Uterus (tissue), 4 donors: ENCODE measurements around the gene GCK. TPM values are rescaled to one million over a fixed set of nuclear protein-coding genes. Genes with fewer than 3 reads are reported as not detected.

Source experiments
- DNase-seq, 2 donors: peaks; one replicate each; pipeline ENCODE4 v3.0.0-alpha.2; 2019 to 2020
- H3K27ac ChIP-seq, 2 donors: fragments of 200-600 bp; sonication (generic); 1 replicate in 1 of 2; 2 replicates in 1 of 2; pipeline ENCODE4 v1.5.1; 2016 to 2018
- H3K27me3 ChIP-seq, 2 donors: fragments of 200-600 bp; sonication (generic); one replicate each; pipeline ENCODE4 v1.5.1; 2018 to 2019; ENCODE audit warnings: control low read depth in 1 of 2
- H3K36me3 ChIP-seq, 2 donors: fragments of 200-600 bp; sonication (generic); one replicate each; pipeline ENCODE4 v1.5.1; 2019; ENCODE audit warnings: control low read depth in 1 of 2
- H3K4me1 ChIP-seq, 2 donors: fragments of 200-600 bp; sonication (generic); one replicate each; pipeline ENCODE4 v1.5.1; 2018 to 2019; ENCODE audit warnings: control low read depth in 1 of 2
- H3K4me3 ChIP-seq, 2 donors: fragments of 200-600 bp; sonication (generic); 1 replicate in 1 of 2; 2 replicates in 1 of 2; pipeline ENCODE4 v1.5.1; 2018 to 2019; ENCODE audit warnings: mild to moderate bottlenecking in 1 of 2
- H3K9me3 ChIP-seq, 2 donors: fragments of 200-600 bp; sonication (generic); one replicate each; pipeline ENCODE4 v1.5.1; 2019; ENCODE audit warnings: control low read depth in 1 of 2
- POLR2A ChIP-seq, 2 donors: fragments of 450-650 bp; IDR thresholded peaks; one replicate each; pipeline ENCODE4 v1.6.1; 2016; ENCODE audit warnings: antibody characterized with exemption in 2 of 2, mild to moderate bottlenecking in 1 of 2, moderate library complexity in 1 of 2
- intact Hi-C: fragments of 100-400 bp; cut with DNase I; formaldehyde crosslinking; loops from one replicate; pipeline ENCODE4 v1.15.1; 2023; ENCODE audit warnings: low total_unique reads
- total RNA-seq, 4 donors: library from RNA; depleted of rRNA in 3 of 4; stranded (reverse); fragments of >200 nt in 3 of 4; gene quantifications; one replicate each; pipeline versions ENCODE4 v1.1.0 to v1.2.4, GENCODE V29; 2014 to 2023
- TF ChIP-seq, protein P1 (sequence below), 4 experiments: fragments of 200-600 bp in 2 of 4; fragments of 450-650 bp in 2 of 4; sonication (generic) in 2 of 4; IDR thresholded peaks; one replicate each; pipeline ENCODE4 v1.5.1; 2016 to 2019; ENCODE audit warnings: antibody characterized with exemption in 4 of 4, mild to moderate bottlenecking in 2 of 4, moderate library complexity in 1 of 4
- donor health status: DM: yes; HTN: yes; CAD: no.

Gene GCK
- total RNA-seq, 4 donors from 2014 or later = 0.29 to 2.6 (median 1.8) TPM; not detected in 1

GRCh38 chr7:44216521-44217222 is 27.4 kb upstream of the GCK start:
- Histone ChIP-seq H3K27me3 (no peaks in the 10 kb centered on the region), H3K9me3 (no peaks in the 10 kb centered on the region), H3K36me3 (no peaks in the 10 kb centered on the region), H3K4me1 (no peaks in the 10 kb centered on the region), H3K4me3 (no peak overlapping the region), H3K27ac (no peak overlapping the region)
- TF ChIP-seq POLR2A (IDR thresholded peaks at IDR 0.05) = no peak
- TF ChIP-seq, protein P1, sequence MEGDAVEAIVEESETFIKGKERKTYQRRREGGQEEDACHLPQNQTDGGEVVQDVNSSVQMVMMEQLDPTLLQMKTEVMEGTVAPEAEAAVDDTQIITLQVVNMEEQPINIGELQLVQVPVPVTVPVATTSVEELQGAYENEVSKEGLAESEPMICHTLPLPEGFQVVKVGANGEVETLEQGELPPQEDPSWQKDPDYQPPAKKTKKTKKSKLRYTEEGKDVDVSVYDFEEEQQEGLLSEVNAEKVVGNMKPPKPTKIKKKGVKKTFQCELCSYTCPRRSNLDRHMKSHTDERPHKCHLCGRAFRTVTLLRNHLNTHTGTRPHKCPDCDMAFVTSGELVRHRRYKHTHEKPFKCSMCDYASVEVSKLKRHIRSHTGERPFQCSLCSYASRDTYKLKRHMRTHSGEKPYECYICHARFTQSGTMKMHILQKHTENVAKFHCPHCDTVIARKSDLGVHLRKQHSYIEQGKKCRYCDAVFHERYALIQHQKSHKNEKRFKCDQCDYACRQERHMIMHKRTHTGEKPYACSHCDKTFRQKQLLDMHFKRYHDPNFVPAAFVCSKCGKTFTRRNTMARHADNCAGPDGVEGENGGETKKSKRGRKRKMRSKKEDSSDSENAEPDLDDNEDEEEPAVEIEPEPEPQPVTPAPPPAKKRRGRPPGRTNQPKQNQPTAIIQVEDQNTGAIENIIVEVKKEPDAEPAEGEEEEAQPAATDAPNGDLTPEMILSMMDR (IDR thresholded peaks at IDR 0.05) = no peak
- intact Hi-C loops = no loop called here
- DNase-seq = no peak

DNA sequence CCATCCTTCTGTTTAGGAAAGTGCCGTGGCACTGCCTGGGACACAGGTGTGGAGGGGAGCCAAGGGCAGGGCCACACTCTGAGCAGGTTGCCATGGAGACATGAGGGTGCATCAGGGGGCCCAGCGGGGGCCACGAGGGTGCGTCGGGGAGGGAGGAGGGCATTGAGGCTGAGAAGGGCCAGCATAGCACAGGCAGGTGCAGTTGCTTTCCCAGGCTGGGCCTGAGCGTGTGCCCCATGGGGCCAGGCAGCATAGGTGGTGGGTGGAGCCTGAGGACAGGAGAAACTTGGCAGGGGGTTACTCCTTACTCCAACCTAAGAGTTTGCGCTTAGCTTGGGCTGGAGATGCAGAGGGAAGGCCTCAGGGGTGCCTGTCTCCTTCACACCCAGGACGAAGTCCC is 26.8 kb upstream of the GCK start:
- Histone ChIP-seq H3K36me3 (no peaks in the 10 kb centered on the region), H3K4me3 (no peak overlapping the region), H3K27ac (no peak overlapping the region), H3K4me1 (no peaks in the 10 kb centered on the region), H3K27me3 (no peaks in the 10 kb centered on the region), H3K9me3 (no peaks in the 10 kb centered on the region)
- TF ChIP-seq POLR2A (IDR thresholded peaks at IDR 0.05) = no peak
- TF ChIP-seq, protein P1 (IDR thresholded peaks at IDR 0.05) = no peak
- no peak for DNase-seq
- intact Hi-C loops = no loop called here

DNA sequence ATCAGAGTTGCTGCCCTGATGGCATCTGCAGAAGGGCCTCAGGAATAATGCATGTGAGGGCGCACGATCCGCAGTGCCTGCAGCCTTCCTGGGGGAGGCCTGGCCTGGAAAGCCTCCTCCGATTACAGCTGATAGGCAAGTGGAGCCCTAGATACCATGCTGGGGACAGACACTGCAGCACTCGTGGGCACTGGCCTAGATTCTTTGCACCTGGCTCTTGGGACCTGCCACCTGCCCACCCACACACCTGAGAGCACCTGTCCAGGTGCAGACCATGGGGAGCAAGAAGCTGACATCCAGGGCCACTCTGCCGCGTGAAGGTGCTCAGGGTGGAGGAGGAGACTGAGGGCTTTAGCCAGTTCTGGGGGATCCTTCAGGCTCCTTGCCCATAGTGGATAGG is 26.3 kb upstream of the GCK start:
- TF ChIP-seq, protein P1 (IDR thresholded peaks at IDR 0.05) = no peak

DNA sequence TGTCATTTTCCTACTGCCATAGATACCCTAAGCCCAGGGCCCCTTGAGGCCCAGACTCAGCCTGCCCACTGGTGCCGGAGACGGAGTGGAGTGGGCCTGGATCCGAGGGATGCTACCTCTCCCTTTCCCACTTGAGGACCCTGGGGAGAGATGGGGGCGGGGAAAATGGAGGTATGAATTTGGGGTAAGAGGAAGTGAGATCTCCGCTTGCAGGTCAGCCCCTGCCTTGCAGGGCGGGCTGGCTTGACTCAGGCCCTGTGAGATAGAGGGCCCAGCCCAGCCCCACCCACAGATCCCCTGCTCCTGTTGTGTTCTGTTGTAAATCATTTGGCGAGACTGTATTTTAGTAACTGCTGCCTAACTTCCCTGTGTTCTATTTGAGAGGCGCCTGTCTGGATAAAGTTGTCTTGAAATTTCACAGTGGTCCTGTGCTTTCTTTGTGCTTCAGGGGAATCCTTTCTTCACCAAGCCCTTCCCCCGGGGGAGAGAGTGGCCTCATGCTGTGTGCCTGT is 24.7 kb upstream of the GCK start:
- H3K27ac ChIP-seq = no peak overlapping the region
- intact Hi-C loops = no loop called here
- H3K4me1 ChIP-seq = no peaks in the 10 kb centered on the region
- DNase-seq = no peak
- no peak overlapping the region for H3K4me3 ChIP-seq
- H3K36me3 ChIP-seq = no peaks in the 10 kb centered on the region
- H3K9me3 ChIP-seq = no peaks in the 10 kb centered on the region
- H3K27me3 ChIP-seq = no peaks in the 10 kb centered on the region
- TF ChIP-seq POLR2A (IDR thresholded peaks at IDR 0.05) = no peak
- TF ChIP-seq, protein P1 (IDR thresholded peaks at IDR 0.05) = no peak

More for the DNA sequence above, 26.3 kb upstream of the GCK start:
- intact Hi-C loops = no loop called here
- H3K27me3 ChIP-seq = no peaks in the 10 kb centered on the region
- no peaks in the 10 kb centered on the region for H3K36me3 ChIP-seq
- DNase-seq = no peak
- H3K9me3 ChIP-seq = no peaks in the 10 kb centered on the region
- no peak overlapping the region for H3K4me3 ChIP-seq
- no peak overlapping the region for H3K27ac ChIP-seq
- no peaks in the 10 kb centered on the region for H3K4me1 ChIP-seq

- Histone ChIP-seq H3K4me1 (no peaks in the 10 kb centered on the region), H3K9me3 (no peaks in the 10 kb centered on the region), H3K27ac (no peak overlapping the region), H3K4me3 (no peak overlapping the region), H3K27me3 (no peaks in the 10 kb centered on the region), H3K36me3 (no peaks in the 10 kb centered on the region)
- no peak for DNase-seq
- intact Hi-C loops = no loop called here
- no peak for TF ChIP-seq POLR2A (IDR thresholded peaks at IDR 0.05)
- TF ChIP-seq, protein P1 (IDR thresholded peaks at IDR 0.05) = no peak
These were observed 24.1 kb upstream of the GCK start for GRCh38 chr7:44213206-44213876.
